GM19193 (cell line): ENCODE data around the gene PALM2AKAP2.

Experiments
- POLR2A ChIP-seq: IDR thresholded peaks from 4 replicates; pipeline ENCODE4 v1.6.1; 2011; ENCODE audit not compliant: insufficient read depth, insufficient read length; ENCODE audit errors: extremely low read depth

PALM2AKAP2 gene

DNA sequence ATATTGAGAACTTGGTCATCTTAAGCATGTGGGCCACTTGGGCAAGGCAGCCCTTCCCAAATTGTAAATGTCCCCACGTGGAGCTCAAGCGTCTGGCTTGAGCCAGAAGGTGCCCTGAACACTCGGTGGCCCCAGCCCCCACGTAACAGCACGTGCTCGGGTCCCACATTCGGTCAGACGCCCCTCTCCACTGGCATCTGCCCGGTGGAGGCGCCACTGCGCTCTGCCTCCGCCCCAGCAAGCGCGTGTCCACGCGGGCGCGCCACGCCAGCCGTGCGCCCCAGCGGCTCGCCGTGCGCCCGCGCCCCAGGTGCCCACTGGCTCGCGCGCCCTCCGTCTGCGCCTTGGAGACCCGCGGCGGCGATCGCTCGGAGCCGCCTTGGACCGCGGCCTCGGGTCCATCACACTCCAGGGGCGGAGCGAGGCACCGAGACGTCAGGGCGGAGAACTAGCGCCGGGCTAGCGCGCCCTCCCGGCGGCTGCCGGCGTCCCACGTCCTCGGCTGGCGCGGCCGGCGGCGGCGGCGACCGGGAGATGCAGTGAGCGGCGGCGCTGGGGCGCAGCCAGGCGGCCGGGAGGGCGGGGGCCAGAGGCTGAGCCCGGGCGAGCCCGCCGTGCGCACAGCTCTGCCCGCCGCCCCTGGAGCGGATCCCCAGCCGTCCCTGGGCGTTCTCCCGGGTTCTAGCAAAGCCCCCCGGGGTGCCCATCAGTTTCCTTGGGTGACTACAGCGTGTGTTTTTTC, at the start of gene PALM2AKAP2:
Gene PALM2AKAP2, plus strand, starts transcription at position 488 of the 742 bp plus-strand sequence. CDS start 291 bp downstream, outside the sequence.
- no peak for TF ChIP-seq POLR2A

DNA sequence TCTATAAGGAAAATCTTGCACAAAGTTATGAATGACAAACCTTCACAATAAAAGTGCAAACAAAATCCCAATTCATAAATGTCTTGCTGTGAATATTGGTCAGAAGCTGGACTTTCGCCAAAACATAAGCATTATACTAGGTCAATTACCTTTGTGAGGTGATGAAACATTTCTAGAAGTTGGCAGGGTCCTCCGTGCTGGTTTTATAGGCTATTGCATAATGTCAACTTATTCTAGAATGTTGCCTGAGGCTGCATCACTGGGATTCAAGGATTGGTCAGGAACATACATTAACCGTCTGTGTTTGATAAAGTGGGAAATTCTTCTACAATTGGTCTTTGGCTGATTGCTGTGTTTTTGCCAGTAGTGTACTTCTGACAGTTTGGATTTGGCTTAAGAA, 49.8 kb upstream of the PALM2AKAP2 start:
- no peak for TF ChIP-seq POLR2A

DNA sequence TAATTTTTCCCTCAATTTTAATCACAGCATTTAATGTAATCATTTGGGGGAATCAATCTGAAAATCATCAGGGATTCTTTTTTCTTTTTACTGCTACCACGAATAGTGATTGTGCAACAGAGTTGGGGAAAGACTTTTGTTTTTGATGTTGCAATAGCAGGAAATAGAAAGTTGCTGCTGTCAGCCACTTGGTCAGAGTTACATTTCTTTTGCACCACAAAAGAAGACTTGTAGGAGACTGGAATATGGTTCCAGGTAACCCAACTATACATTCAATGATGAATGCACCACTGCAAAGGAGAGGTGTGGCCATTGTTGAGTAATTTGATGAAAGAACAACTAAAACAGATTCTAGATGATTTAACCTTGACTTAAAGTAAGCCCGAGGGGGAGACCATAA, 46.3 kb upstream of the PALM2AKAP2 start:
- TF ChIP-seq POLR2A = no peak

DNA sequence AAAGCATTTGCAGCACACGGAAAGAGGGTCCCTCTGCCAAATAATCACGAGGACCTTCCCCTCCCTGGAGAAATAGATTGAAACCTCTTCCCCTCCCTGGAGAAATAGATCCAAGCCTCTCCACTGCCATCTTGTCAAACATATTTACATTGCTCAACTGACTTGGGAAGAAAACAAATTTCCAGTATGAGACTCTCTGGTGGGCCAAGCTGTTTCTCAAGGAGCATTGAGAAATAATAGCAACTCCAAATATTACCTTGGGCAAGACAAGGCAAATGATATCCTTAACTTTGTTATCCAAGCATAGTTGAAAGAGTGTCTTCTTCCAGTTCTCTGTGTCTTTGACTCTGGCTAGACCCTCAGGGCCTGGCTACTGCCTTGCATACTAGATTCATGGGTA, 45.2 kb upstream of the PALM2AKAP2 start:
- no peak for TF ChIP-seq POLR2A

DNA sequence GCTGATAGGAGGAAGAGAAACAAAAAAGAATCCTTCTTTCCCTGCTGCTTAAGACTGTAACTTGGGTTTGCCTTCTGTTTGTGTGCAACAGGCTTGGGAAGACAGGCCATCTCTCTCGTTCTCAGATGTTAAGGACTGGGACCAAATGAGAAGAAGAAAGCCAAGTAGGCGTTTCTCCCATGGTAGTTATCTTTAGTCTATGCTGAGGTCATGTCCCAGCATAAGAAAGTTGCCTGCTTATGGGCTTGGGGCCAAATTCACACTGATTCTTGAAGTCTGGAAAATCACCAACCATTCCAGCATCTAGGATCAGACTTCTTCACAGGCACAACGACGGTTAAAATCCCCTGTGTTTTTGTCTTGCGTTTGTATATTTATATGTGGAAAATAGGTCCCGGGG, 44.2 kb upstream of the PALM2AKAP2 start:
- TF ChIP-seq POLR2A = no peak

DNA sequence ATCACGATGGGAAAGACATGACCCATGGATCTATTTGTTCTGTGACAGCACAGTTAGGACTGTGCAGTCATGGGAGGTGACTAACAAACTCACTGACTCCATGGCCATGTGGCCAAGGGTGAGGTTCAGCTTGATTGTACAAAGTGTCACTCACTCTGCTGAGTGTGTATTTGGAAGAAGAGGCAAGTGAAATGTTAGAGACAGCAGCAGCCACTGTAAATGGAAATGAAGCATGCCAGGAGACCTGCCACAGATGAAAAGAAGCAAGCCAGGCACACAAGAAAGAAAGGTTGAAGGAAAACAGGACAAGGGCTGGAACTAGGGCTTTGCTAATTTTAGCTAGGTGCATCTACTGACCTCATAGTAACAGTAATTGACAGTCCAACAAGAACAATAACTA, 42.7 kb upstream of the PALM2AKAP2 start:
- TF ChIP-seq POLR2A = no peak

DNA sequence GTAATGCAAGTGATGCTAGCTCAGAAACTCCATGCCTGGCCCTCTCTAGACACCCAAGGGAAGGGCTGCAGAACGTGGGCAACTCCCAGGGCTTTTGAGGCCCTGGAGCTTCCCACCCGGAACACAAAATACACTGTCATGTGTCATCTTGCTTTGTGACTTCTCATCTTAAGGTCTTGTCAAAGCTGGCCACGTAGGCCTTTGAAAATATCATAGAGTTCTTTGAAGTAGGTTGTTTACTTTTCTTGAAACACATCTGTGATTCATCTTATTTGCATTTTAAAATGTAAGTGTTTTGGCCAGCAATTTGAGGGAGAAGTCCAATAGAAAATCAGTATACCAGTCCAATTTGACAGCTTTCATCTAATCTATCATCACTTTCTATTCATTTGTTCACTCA, 40.2 kb upstream of the PALM2AKAP2 start:
- TF ChIP-seq POLR2A = no peak

DNA sequence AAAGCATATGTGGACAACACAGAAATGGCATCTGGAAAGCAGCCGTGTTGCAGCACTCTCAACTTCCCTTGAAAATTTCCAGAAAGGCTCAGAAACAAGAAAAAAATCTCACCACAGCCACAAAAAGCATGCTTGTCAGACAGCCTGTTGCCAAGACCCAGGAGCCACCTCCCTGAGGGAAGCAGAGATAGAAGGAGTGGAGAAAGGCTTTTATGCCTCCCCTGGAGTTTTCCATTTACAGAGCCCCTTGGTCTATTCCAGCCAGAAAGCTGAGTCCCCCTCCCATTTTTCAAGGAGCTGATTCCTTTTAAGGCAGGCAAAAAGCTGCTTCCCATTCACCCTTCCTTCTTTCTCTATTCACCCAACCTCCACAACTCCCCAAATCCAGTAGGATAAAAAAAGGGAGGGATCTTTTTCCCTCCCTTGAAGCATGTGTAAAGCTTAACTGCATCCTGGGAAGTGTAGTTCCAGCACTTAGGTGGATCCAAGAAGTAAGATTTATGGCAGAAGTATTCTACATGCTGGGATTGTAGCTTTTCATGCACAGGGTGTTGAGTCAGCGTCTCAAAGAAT, 37.1 kb upstream of the PALM2AKAP2 start:
- TF ChIP-seq POLR2A = no peak

DNA sequence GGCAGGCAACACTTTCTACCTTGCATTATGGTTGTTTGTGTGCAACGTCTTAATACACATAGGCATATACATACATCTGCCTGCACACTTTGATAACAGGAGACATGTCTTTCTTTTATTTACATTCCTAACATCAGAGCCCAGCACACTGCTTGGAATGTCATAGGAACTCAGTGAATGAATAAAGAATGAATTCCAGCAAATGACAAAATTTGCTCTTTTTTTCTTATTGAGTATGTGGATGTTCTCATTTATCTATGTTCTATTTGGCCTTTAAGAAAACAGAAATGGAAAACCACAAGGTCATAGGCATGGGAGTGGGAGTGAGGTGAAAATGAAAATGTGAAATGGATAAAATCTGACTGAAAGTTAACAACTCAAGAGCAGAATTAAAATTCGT, 36.3 kb upstream of the PALM2AKAP2 start:
- no peak for TF ChIP-seq POLR2A

DNA sequence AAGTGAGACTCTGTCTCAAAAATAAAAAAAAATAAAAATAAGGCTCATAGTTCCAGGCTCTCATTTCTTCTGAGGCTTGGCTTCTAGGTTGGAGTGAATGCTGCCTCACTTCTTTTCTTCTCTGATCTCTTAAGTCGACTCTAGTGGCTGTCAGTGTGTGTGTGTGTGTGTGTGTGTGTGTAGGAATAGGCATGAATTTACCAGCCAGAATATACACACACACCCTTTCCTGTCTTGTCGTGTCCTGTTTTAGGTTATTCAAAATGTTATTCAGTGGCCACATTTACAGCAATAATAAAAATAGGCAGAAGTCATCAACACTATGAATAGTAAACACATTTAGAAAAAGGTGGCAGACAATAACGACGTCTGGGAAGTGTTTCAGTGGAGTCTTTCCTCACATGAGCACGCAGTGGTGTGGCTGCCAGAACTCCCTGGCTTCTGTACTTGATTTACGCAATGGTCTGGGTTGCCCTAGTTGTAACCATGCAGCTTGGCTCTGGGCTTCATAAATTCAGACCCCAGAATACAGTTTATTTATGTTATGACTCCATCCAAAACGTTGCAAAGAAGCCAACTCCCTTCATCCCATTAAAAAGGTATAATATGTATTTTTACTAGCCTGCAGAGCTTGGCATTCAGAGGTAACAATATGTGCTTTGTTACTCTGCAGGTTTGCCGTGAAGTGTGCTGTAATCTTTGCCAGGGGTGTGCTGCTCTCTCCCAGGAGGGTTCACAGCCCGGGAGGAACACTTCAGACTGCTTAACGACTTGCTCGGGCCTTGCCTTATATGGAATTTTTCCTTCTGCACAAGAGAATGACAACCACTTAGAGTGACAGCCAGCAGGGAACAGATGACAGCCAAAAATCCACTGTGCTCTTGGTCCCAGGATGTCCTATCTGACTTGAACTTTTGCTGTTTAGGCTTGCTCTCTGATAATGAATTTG, 34.4 kb upstream of the PALM2AKAP2 start:
- no peak for TF ChIP-seq POLR2A

DNA sequence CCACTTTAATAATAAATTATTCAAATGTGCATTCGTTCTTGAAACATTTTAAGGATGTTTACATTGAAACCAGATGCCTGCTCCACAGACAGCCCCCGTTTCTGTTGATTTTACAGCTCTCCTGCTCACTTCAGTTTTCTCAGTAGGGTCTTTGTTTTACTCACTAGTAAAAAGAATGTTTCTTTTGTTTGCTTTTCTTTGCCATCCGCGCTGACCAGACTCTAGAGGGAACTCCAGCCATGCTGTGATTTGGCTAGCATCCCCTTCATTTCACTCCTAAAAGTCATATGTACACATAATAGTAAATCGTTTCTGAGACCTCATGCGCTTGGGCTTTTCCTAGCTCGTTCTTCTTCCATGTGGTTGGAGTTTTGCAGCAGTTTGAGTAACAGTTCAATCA, 28.7 kb upstream of the PALM2AKAP2 start:
- no peak for TF ChIP-seq POLR2A

DNA sequence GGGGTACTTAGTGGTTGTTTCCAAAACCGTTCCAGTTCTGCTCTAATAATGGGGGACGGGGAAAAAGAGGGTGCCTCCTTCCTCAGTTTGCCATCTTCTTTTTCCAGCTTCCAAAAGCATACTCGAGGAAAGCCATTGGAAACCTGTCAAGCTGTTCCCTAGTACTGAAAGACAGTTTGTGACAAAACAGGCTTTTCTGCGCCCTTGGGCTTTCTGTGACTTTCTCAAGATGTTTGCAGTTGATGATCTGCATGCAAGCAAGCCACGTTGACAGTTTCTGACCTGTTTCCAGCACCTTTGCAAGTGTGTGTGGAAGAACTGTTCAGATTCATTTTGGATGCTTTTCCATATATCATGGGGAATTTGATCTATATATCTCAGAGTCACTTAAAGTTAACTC, 26.7 kb upstream of the PALM2AKAP2 start:
- no peak for TF ChIP-seq POLR2A

DNA sequence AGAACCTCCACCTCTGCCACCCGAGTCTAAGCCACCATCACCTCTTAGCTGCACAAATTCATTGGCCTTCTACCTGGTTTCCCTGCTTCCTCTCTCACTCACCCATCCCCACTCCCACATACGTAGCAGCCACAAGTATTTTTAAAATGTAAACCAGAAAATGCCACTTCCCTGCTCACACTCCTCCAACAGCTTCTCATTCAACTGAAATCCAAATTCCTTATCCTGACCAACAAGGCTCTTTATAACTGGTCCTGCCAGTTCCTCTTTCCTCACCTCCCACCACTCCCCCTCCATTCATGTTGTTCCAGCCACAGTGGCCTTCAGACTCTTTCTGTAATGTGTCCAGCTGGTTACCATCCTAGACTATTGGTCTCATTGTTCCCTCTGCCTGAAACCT, 25.0 kb upstream of the PALM2AKAP2 start:
- no peak for TF ChIP-seq POLR2A

DNA sequence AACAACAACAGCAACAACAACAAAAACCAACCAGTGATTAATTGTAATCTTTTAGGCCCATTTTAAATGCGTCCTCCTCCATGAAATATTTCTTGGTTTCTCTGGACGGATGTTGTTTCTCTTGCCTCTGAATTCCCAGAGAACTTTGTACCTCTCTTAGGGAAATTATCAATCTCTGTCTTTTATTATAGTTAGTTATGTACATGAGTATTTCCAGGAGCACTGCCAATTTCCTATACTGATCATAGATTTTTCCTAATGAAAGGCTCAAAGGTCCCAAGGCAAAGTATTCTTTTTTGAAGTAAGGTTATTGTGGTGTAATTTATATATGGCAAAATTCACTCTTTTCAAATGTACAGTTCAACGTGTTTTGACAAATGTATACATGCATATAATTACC, 20.4 kb upstream of the PALM2AKAP2 start:
- TF ChIP-seq POLR2A = no peak

DNA sequence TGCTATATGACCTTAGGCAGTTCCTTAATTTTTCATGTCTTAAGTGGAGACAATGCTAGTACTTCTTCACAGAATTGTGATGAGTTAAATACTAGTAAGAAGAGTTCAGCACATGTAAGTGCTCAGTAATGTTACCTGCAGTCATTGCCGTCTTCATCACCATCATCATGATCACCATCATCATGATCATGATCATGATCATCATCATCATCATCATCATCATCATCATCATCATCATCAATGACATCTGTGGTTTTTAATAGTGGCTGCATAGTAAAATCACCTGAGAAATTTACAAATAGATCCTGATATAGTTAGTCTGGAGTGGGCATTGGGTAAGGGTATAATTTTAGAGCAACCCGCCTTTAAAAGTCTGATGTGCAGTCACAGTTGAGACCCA, 14.7 kb upstream of the PALM2AKAP2 start:
- no peak for TF ChIP-seq POLR2A
